Thyroid gland (tissue), 4 donors: ENCODE data around the gene SLC6A3.

Experiments
- CTCF ChIP-seq, 6 experiments: fragments of 200-600 bp in 3 of 6; fragments of 450-650 bp in 3 of 6; sonication (generic) in 3 of 6; IDR thresholded peaks; one replicate each; pipeline ENCODE4 v1.5.1; 2016 to 2019; ENCODE audit warnings: antibody characterized with exemption in 6 of 6, mild to moderate bottlenecking in 2 of 6, inconsistent platforms in 1 of 6, moderate library complexity in 1 of 6
- POLR2A ChIP-seq, 2 donors: fragments of 450-650 bp; IDR thresholded peaks; one replicate each; pipeline ENCODE4 v1.6.1; 2017; ENCODE audit warnings: antibody characterized with exemption in 2 of 2, mild to moderate bottlenecking in 2 of 2, moderate library complexity in 1 of 2

- TF ChIP-seq CTCF (IDR thresholded peaks at IDR 0.05) (no peak), POLR2A (IDR thresholded peaks at IDR 0.05) (no peak)
Observed at GRCh38 chr5:1366514-1366913, 78.7 kb downstream of the SLC6A3 start.
